ENCODE data around the gene SIRT5.

GRCh38 chr6:13613029-13613594, 38.7 kb downstream of the SIRT5 start:
- TF ChIP-seq POLR2A (IDR thresholded peaks at IDR 0.05; ENCODE audit: low read depth, low read length), result no peak
- no peak for TF ChIP-seq POLR2AphosphoS5 (IDR thresholded peaks at IDR 0.05; ENCODE audit: low read depth, low read length)

All from GM12892 (cell line).